ENCODE results near the gene CASZ1.

- TF ChIP-seq MYC (IDR thresholded peaks at IDR 0.05; ENCODE audit: borderline replicate concordance, low read length) = no peak
- TF ChIP-seq, protein P1, sequence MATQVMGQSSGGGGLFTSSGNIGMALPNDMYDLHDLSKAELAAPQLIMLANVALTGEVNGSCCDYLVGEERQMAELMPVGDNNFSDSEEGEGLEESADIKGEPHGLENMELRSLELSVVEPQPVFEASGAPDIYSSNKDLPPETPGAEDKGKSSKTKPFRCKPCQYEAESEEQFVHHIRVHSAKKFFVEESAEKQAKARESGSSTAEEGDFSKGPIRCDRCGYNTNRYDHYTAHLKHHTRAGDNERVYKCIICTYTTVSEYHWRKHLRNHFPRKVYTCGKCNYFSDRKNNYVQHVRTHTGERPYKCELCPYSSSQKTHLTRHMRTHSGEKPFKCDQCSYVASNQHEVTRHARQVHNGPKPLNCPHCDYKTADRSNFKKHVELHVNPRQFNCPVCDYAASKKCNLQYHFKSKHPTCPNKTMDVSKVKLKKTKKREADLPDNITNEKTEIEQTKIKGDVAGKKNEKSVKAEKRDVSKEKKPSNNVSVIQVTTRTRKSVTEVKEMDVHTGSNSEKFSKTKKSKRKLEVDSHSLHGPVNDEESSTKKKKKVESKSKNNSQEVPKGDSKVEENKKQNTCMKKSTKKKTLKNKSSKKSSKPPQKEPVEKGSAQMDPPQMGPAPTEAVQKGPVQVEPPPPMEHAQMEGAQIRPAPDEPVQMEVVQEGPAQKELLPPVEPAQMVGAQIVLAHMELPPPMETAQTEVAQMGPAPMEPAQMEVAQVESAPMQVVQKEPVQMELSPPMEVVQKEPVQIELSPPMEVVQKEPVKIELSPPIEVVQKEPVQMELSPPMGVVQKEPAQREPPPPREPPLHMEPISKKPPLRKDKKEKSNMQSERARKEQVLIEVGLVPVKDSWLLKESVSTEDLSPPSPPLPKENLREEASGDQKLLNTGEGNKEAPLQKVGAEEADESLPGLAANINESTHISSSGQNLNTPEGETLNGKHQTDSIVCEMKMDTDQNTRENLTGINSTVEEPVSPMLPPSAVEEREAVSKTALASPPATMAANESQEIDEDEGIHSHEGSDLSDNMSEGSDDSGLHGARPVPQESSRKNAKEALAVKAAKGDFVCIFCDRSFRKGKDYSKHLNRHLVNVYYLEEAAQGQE (IDR thresholded peaks at IDR 0.05) = no peak
- TF ChIP-seq SREBF2 (IDR thresholded peaks at IDR 0.05) = no peak
- TF ChIP-seq RCOR1 (IDR thresholded peaks at IDR 0.05; ENCODE audit: low read depth, low read length) = no peak
- TF ChIP-seq, protein P2, sequence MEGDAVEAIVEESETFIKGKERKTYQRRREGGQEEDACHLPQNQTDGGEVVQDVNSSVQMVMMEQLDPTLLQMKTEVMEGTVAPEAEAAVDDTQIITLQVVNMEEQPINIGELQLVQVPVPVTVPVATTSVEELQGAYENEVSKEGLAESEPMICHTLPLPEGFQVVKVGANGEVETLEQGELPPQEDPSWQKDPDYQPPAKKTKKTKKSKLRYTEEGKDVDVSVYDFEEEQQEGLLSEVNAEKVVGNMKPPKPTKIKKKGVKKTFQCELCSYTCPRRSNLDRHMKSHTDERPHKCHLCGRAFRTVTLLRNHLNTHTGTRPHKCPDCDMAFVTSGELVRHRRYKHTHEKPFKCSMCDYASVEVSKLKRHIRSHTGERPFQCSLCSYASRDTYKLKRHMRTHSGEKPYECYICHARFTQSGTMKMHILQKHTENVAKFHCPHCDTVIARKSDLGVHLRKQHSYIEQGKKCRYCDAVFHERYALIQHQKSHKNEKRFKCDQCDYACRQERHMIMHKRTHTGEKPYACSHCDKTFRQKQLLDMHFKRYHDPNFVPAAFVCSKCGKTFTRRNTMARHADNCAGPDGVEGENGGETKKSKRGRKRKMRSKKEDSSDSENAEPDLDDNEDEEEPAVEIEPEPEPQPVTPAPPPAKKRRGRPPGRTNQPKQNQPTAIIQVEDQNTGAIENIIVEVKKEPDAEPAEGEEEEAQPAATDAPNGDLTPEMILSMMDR (IDR thresholded peaks at IDR 0.05) = no peak
Observed at GRCh38 chr1:10718083-10718415, 78.4 kb downstream of the CASZ1 start.
